CD14-positive monocyte (primary cell): ENCODE results near the gene GNGT1. TPM values are rescaled to one million over a fixed set of nuclear protein-coding genes. Genes with fewer than 3 reads are reported as not detected.

ENCODE experiments used
- DNase-seq, 3 donors: peaks; one replicate each; pipeline ENCODE4 v3.0.0-alpha.2; 2011 to 2022
- H2AFZ ChIP-seq: 2 replicates; pipeline ENCODE4 v1.6.0; 2012; ENCODE audit warnings: mild to moderate bottlenecking, low read depth, low read length, inconsistent platforms; ENCODE audit not compliant: insufficient read depth, poor library complexity, severe bottlenecking
- H3K27ac ChIP-seq, 2 donors: 1 replicate in 1 of 2; 2 replicates in 1 of 2; pipeline ENCODE4 v1.5.1; 2012 to 2013; ENCODE audit warnings: low read length in 2 of 2, control low read depth in 1 of 2, inconsistent platforms in 1 of 2, low read depth in 1 of 2, mild to moderate bottlenecking in 1 of 2
- H3K27me3 ChIP-seq, 2 donors: one replicate each; pipeline versions ENCODE4 v1.6.0 to v1.6.1; 2011 to 2013; ENCODE audit warnings: low read length in 2 of 2; ENCODE audit not compliant: control insufficient read depth in 2 of 2, insufficient read depth in 2 of 2
- H3K36me3 ChIP-seq, 2 donors: replicated peaks in 1 of 2; 1 replicate in 1 of 2; 2 replicates in 1 of 2; pipeline versions ENCODE4 v1.5.1 to v1.6.1; 2012 to 2013; ENCODE audit warnings: low read length in 2 of 2, control low read depth in 1 of 2, inconsistent platforms in 1 of 2, mild to moderate bottlenecking in 1 of 2; ENCODE audit not compliant: insufficient read depth in 2 of 2, control insufficient read depth in 1 of 2
- H3K4me1 ChIP-seq, 2 donors: 1 replicate in 1 of 2; 2 replicates in 1 of 2; pipeline versions ENCODE4 v1.5.1 to v1.6.1; 2012 to 2013; ENCODE audit warnings: low read length in 2 of 2, control low read depth in 1 of 2, inconsistent platforms in 1 of 2, mild to moderate bottlenecking in 1 of 2, moderate library complexity in 1 of 2; ENCODE audit not compliant: insufficient read depth in 2 of 2, control insufficient read depth in 1 of 2
- H3K4me2 ChIP-seq: replicated peaks from 2 replicates; pipeline ENCODE3; 2012; ENCODE audit warnings: low read length, moderate library complexity, mild to moderate bottlenecking; ENCODE audit not compliant: poor library complexity, severe bottlenecking; ENCODE audit errors: extremely low read depth
- H3K4me3 ChIP-seq, 3 experiments: fragments of 200-600 bp in 1 of 3; sonication (generic) in 1 of 3; replicated peaks in 1 of 3; 1 replicate in 2 of 3; 2 replicates in 1 of 3; pipeline ENCODE4 v1.5.1; 2011 to 2013; ENCODE audit warnings: low read length in 3 of 3, mild to moderate bottlenecking in 3 of 3, control low read depth in 2 of 3, low read depth in 2 of 3, inconsistent platforms in 1 of 3, moderate library complexity in 1 of 3
- H3K79me2 ChIP-seq: 2 replicates; pipeline ENCODE4 v1.6.0; 2012; ENCODE audit warnings: mild to moderate bottlenecking, control low read depth, inconsistent platforms, low read length, moderate library complexity; ENCODE audit not compliant: insufficient read depth
- H3K9ac ChIP-seq: 2 replicates; pipeline ENCODE4 v1.6.0; 2017; ENCODE audit warnings: low read length, mild to moderate bottlenecking; ENCODE audit not compliant: insufficient read depth, poor library complexity, severe bottlenecking
- H3K9me3 ChIP-seq, 2 donors: replicated peaks in 1 of 2; 1 replicate in 1 of 2; 2 replicates in 1 of 2; pipeline versions ENCODE4 v1.5.1 to v1.6.1; 2012 to 2013; ENCODE audit warnings: low read length in 2 of 2, control low read depth in 1 of 2; ENCODE audit not compliant: control insufficient read depth in 1 of 2, insufficient read depth in 1 of 2
- H4K20me1 ChIP-seq: 2 replicates; pipeline ENCODE4 v1.6.0; 2012; ENCODE audit warnings: mild to moderate bottlenecking, low read length, control low read depth, moderate library complexity; ENCODE audit not compliant: insufficient read depth
- H3K27ac Mint-ChIP-seq, 7 donors: one replicate each; pipeline ENCODE4 v1.8.0; 2020; ENCODE audit warnings: mild to moderate bottlenecking in 7 of 7, mixed read lengths in 7 of 7, moderate library complexity in 6 of 7, inconsistent platforms in 2 of 7
- H3K27me3 Mint-ChIP-seq, 3 donors: one replicate each; pipeline ENCODE4 v1.8.0; 2021 to 2022; ENCODE audit warnings: low read depth in 3 of 3, mild to moderate bottlenecking in 3 of 3, mixed read lengths in 3 of 3, moderate library complexity in 3 of 3, inconsistent platforms in 1 of 3
- H3K36me3 Mint-ChIP-seq, 2 donors: one replicate each; pipeline ENCODE4 v1.8.0; 2020; ENCODE audit warnings: mixed read lengths in 2 of 2, inconsistent platforms in 1 of 2, mild to moderate bottlenecking in 1 of 2
- H3K4me1 Mint-ChIP-seq: one replicate; pipeline ENCODE4 v1.8.0; 2020; ENCODE audit warnings: mild to moderate bottlenecking, mixed read lengths
- H3K4me3 Mint-ChIP-seq, 2 donors: one replicate each; pipeline ENCODE4 v1.8.0; 2020; ENCODE audit warnings: mild to moderate bottlenecking in 2 of 2, mixed read lengths in 2 of 2, moderate library complexity in 1 of 2
- H3K9me3 Mint-ChIP-seq, 7 donors: one replicate each; pipeline ENCODE4 v1.8.0; 2020 to 2022; ENCODE audit warnings: mixed read lengths in 7 of 7, mild to moderate bottlenecking in 6 of 7, moderate library complexity in 6 of 7, inconsistent platforms in 2 of 7
- CTCF ChIP-seq: fragments of 200-600 bp; IDR thresholded peaks from one replicate; pipeline ENCODE4 v1.8.0; 2022; ENCODE audit warnings: antibody characterized with exemption, mild to moderate bottlenecking
- WGBS: methylation state at CpG from one replicate; pipeline ENCODE4 v1.1.5; 2013; ENCODE audit warnings: missing lambda C conversion rate; ENCODE audit not compliant: insufficient coverage; 5-methylcytosine and 5-hydroxymethylcytosine counted together
- intact Hi-C, 2 donors: fragments of 100-400 bp; cut with micrococcal nuclease; formaldehyde crosslinking; loops; one replicate each; pipeline versions ENCODE4 v1.15.0 to v1.15.1; 2023
- polyA plus RNA-seq, 3 donors: library from polyadenylated mRNA; depleted of rRNA in 1 of 3; unstranded in 2 of 3; stranded (reverse) in 1 of 3; fragments of 300-500 nt in 2 of 3; fragments of >200 nt in 1 of 3; fragmentation: Illumina TruSeq in 2 of 3; gene quantifications; 1 replicate in 2 of 3; 2 replicates in 1 of 3; pipeline ENCODE4 v1.2.3, GENCODE V29; 2012 to 2021

GNGT1 gene
- polyA plus RNA-seq, 3 donors: not detected

- H3K36me3 Mint-ChIP-seq: peaks cover 0 to 2% of the 10 kb centered on the region in 2 donors
- WGBS: no CpG with 5 or more reads among the region's 1 CpG
- Histone ChIP-seq H3K4me2 (no peak overlapping the region), H3K9me3 (no peaks in the 10 kb centered on the region), H3K36me3 (no peaks in the 10 kb centered on the region), H2AFZ (no peak overlapping the region), H4K20me1 (no peaks in the 10 kb centered on the region), H3K27ac (no peak overlapping the region), H3K79me2 (no peaks in the 10 kb centered on the region), H3K4me1 (no peaks in the 10 kb centered on the region), H3K27me3 (peaks cover 26 to 34% of the 10 kb centered on the region in 2 donors), H3K9ac (no peak overlapping the region), H3K4me3 (no peak overlapping the region)
- intact Hi-C loops: no loop called here
- peaks cover 0 to 12% (median 4%) of the 10 kb centered on the region in 7 donors for H3K9me3 Mint-ChIP-seq
- no peak for TF ChIP-seq CTCF
- H3K4me1 Mint-ChIP-seq: peaks cover 6% of the 10 kb centered on the region
- H3K4me3 Mint-ChIP-seq: no peak overlapping the region
- no peak for DNase-seq
- no peak overlapping the region for H3K27ac Mint-ChIP-seq
- H3K27me3 Mint-ChIP-seq: peaks cover 28 to 42% (median 33%) of the 10 kb centered on the region in 3 donors
Measured at GRCh38 chr7:93894426-93894825, 11.9 kb upstream of the GNGT1 start.

DNA sequence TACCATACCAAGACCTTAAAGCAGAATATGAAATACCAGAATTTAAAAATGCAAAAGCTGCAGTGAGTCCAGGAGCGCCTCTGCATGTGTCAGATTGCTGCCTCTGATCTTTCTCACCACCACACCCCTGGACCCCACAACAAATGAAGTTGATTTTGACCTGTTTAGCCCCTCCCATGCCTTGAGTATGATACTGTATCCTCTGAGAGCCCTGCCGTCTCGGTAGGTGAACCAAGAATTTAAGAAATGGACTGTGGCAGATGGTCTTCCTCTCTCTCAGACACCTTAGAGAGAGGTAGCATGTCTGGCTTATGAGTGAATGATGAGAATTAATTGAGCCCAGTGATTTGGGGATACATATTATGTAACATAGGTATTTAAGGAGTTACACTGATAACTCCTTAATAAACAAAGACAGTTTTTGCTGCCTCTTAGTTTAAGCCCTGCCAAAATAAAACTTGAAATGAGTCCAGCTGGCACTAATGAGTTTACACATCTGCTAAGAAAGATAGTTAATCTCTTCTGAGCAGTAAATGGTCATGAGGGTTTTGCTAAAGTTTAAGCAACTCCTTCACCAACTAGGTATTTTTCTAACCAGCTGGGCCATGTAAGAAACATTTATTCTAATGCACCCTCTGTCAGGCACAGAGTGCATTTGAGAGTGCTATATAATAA is 11.3 kb upstream of the GNGT1 start:
- no peak for DNase-seq
- no peak overlapping the region for H2AFZ ChIP-seq
- no peaks in the 10 kb centered on the region for H4K20me1 ChIP-seq
- H3K36me3 Mint-ChIP-seq: peaks cover 0 to 2% of the 10 kb centered on the region in 2 donors
- H3K4me3 ChIP-seq: no peak overlapping the region
- intact Hi-C loops: no loop called here
- no peak overlapping the region for H3K27ac Mint-ChIP-seq
- no peak overlapping the region for H3K4me3 Mint-ChIP-seq
- H3K27me3 Mint-ChIP-seq: peaks cover 25 to 41% (median 27%) of the 10 kb centered on the region in 3 donors
- no peaks in the 10 kb centered on the region for H3K79me2 ChIP-seq
- H3K4me1 Mint-ChIP-seq: peaks cover 4% of the 10 kb centered on the region
- H3K9me3 ChIP-seq: no peaks in the 10 kb centered on the region
- peaks cover 19 to 27% of the 10 kb centered on the region in 2 donors for H3K27me3 ChIP-seq
- H3K27ac ChIP-seq: no peak overlapping the region
- TF ChIP-seq CTCF: no peak
- no peaks in the 10 kb centered on the region for H3K4me1 ChIP-seq
- H3K4me2 ChIP-seq: no peak overlapping the region
- peaks cover 0 to 7% (median 4%) of the 10 kb centered on the region in 7 donors for H3K9me3 Mint-ChIP-seq
- 80% methylated on average over 1 of the region's 3 CpGs for WGBS
- no peaks in the 10 kb centered on the region for H3K36me3 ChIP-seq
- no peak overlapping the region for H3K9ac ChIP-seq
